ENCODE results near the gene EDN2.

EDN2 gene

GRCh38 chr1:41494351-41495209 lies 10.1 kb upstream of the EDN2 start:
- no peak for TF ChIP-seq GABPA (IDR thresholded peaks at IDR 0.05; ENCODE audit: low read depth)
- TF ChIP-seq CTCF (IDR thresholded peaks at IDR 0.05; ENCODE audit: insufficient read depth, low read length), result no peak
- TF ChIP-seq POLR2AphosphoS5 (IDR thresholded peaks at IDR 0.05; ENCODE audit: low read depth), result no peak
- TF ChIP-seq SPI1 (IDR thresholded peaks at IDR 0.05; ENCODE audit: borderline replicate concordance, low read depth), result no peak
- no peak for TF ChIP-seq REST (IDR thresholded peaks at IDR 0.05; ENCODE audit: insufficient replicate concordance, low read depth)
- H3K27ac ChIP-seq (replicated peaks), result no peak overlapping the region
- no peak for DNase-seq (ENCODE audit: low read depth in 1 of 2, low spot score in 1 of 2)
- no peak overlapping the region for H3K4me3 ChIP-seq (replicated peaks; ENCODE audit: insufficient read depth, low read length)
- H3K27me3 ChIP-seq (ENCODE audit: insufficient read depth, poor library complexity, severe bottlenecking), result peaks cover 3% of the 10 kb centered on the region

- no peak overlapping the region for H3K4me3 ChIP-seq (replicated peaks; ENCODE audit: insufficient read depth, low read length)
- H3K27me3 ChIP-seq (ENCODE audit: insufficient read depth, poor library complexity, severe bottlenecking), result peaks cover 3% of the 10 kb centered on the region
- no peak for TF ChIP-seq REST (IDR thresholded peaks at IDR 0.05; ENCODE audit: insufficient replicate concordance, low read depth)
- DNase-seq (ENCODE audit: low read depth in 1 of 2, low spot score in 1 of 2), result no peak
- no peak overlapping the region for H3K27ac ChIP-seq (replicated peaks)
These were observed 9.3 kb upstream of the EDN2 start for GRCh38 chr1:41493626-41494350.

GRCh38 chr1:41493117-41493536 lies 8.6 kb upstream of the EDN2 start:
- DNase-seq (ENCODE audit: low read depth in 1 of 2, low spot score in 1 of 2), result no peak
- Histone ChIP-seq H3K27ac (replicated peaks) (no peak overlapping the region), H3K4me3 (replicated peaks; ENCODE audit: insufficient read depth, low read length) (no peak overlapping the region), H3K27me3 (ENCODE audit: insufficient read depth, poor library complexity, severe bottlenecking) (peaks cover 3% of the 10 kb centered on the region)
- TF ChIP-seq POLR2AphosphoS5 (IDR thresholded peaks at IDR 0.05; ENCODE audit: low read depth) (no peak), REST (IDR thresholded peaks at IDR 0.05; ENCODE audit: insufficient replicate concordance, low read depth) (no peak), GABPA (IDR thresholded peaks at IDR 0.05; ENCODE audit: low read depth) (no peak), SPI1 (IDR thresholded peaks at IDR 0.05; ENCODE audit: borderline replicate concordance, low read depth) (no peak), CTCF (IDR thresholded peaks at IDR 0.05; ENCODE audit: insufficient read depth, low read length) (no peak)

All from HL-60 (cell line).